ENCODE data around the gene LPIN1. TPM values are rescaled to one million over a fixed set of nuclear protein-coding genes. Genes with fewer than 3 reads are reported as not detected.
A peak's percentile ranks its signal among the peaks of the same experiment; 100 is the strongest.

LPIN1 gene
- total and polyA plus RNA-seq, 2 of the 8 experiments (the other 6 are each of a cell fraction or from before 2014, with no cell fraction given) = 4.3 to 9.8 TPM

DNA sequence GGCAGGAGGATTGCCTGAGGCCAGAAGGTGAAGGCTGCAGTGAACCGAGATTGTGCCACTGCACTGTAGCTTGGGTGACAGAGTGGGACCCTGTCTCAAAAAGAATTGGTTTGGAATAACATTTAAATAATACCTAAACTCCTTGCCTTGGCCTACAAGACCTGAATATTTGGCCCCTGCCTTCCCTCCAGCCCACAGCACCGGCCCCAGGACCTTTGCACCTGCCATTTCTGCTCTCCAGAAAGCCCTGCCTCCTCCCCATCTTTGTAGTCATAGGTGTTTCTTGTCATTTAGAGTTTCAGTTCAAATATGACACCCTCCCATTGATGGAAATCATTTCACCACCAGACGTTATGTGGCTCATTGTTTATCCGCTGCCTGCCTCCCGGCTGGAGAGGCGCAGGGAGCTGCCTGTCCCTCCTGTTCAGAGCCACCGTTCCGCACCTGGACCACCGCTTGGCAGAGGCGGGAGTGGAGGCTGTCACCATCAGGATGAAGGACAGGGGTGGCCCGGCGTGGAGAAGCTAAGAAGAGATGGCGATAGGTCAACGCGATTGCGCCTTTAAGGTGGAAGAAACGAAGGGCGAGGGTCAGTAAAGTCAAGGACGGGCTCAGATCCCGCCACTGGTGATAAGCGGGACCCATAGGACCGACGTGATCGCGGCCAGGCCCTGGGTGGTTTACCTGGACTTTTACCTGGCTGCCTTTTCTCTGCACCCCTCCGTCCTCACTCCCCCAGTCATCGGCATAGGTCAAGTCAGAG, 638 bp upstream of the LPIN1 start:
- POLR2A ChIA-PET (ENCODE audit: partially characterized antibody) = interaction anchor here (1.2 to 2.6 kb wide), 3 partner anchors 11 to 971 kb away, joined by 3 to 6 read pairs (median 5); partner anchors contain the start of gene TRIB2
- Histone ChIP-seq H3K18ac (ENCODE audit: extremely low read depth, low read length) (peak overlapping the region; percentile 88), H3K27ac (ENCODE audit: low read depth, low read length) (no peak overlapping the region)

More for the DNA sequence above, 638 bp upstream of the LPIN1 start:
- 66% methylated on average over 27 of the region's 27 CpGs; no CpG with 5 or more reads in 1 of the 2 experiments for WGBS, 2 experiments (ENCODE audit: extremely low coverage in 1 of 2, insufficient coverage in 1 of 2, insufficient read length in 1 of 2, insufficient replicate concordance in 2 of 2, low coverage in 1 of 2, low lambda C conversion rate in 2 of 2, missing lambda C conversion rate in 1 of 2)
- H3K79me2 ChIP-seq (ENCODE audit: control insufficient read depth in 1 of 2, insufficient read depth in 2 of 2, low read length in 2 of 2) = peaks cover 0 to 17% of the 10 kb centered on the region in 2 experiments; a peak in 2 of 4 replicates
- no peak overlapping the region for H4K8ac ChIP-seq (ENCODE audit: extremely low read depth, insufficient read depth, low read length)
- H3K36me3 ChIP-seq (ENCODE audit: control insufficient read depth in 2 of 4, insufficient read depth in 4 of 4, low read length in 3 of 4) = no peaks in the 10 kb centered on the region
- H3K23ac ChIP-seq (ENCODE audit: insufficient read length) = no peak overlapping the region
- CTCF ChIA-PET (ENCODE audit: partially characterized antibody) = interaction anchor here (0.6 to 10.4 kb wide), 16 partner anchors 11 to 62 kb away, joined by 3 to 217 read pairs (median 9); no protein-coding TSS in a partner anchor
- DNase-seq (ENCODE audit: low read depth in 1 of 2, low spot score in 2 of 2) = no peak
- peak overlapping the region; percentile 36 for H4K91ac ChIP-seq (replicated peaks; ENCODE audit: insufficient read length, low read length)
- H3K23me2 ChIP-seq (ENCODE audit: low read depth, low read length) = peaks cover 4% of the 10 kb centered on the region
- H3K56ac ChIP-seq (replicated peaks; ENCODE audit: insufficient read length, low read depth, low read length) = no peak overlapping the region
- peak overlapping the region; percentile 97; the same call in 1 of the 2 replicates for H2BK12ac ChIP-seq (ENCODE audit: low read depth, low read length)
- H3K4ac ChIP-seq (replicated peaks; ENCODE audit: insufficient read length, low read depth, low read length) = no peak overlapping the region
- H3K79me1 ChIP-seq (ENCODE audit: low read depth, low read length) = no peaks in the 10 kb centered on the region; the same call in 1 of the 2 replicates
- 0 out of 2 replicates have a peak overlapping the region, but pooled peaks have one; percentile 74 for H2BK15ac ChIP-seq (ENCODE audit: low read length)
- H3K14ac ChIP-seq (ENCODE audit: insufficient read length) = no peak overlapping the region
- no peak overlapping the region for H4K5ac ChIP-seq (ENCODE audit: insufficient read length, low read depth, low read length)
- H3K27me3 ChIP-seq (replicated peaks in 1 of 4; ENCODE audit: control insufficient read depth in 3 of 4, extremely low read depth in 1 of 4, insufficient read depth in 3 of 4, low read length in 3 of 4) = peaks cover 0 to 5% (median 0%) of the 10 kb centered on the region in 4 experiments; a peak in 2 of 7 replicates
- 0 out of 2 replicates have a peak overlapping the region, but pooled peaks have one; percentile 27 for H2AFZ ChIP-seq (ENCODE audit: low read length)
- H4K20me1 ChIP-seq (replicated peaks in 1 of 2; ENCODE audit: control insufficient read depth in 1 of 2, insufficient read depth in 2 of 2, low read length in 2 of 2) = peaks cover 0 to 2% of the 10 kb centered on the region in 2 experiments
- H2BK120ac ChIP-seq (replicated peaks; ENCODE audit: low read depth, low read length) = no peak overlapping the region
- H3K9me3 ChIP-seq (ENCODE audit: insufficient read depth in 2 of 2, low read depth in 1 of 2, low read length in 1 of 2) = no peaks in the 10 kb centered on the region
- TF ChIP-seq BRCA1 (IDR thresholded peaks at IDR 0.05; ENCODE audit: low read depth, low read length) (no peak), GABPA (IDR thresholded peaks at IDR 0.05; ENCODE audit: borderline replicate concordance, insufficient read depth, low read length) (no peak), RBBP5 (IDR thresholded peaks at IDR 0.05; ENCODE audit: borderline replicate concordance, low read depth, low read length) (no peak), BACH1 (IDR thresholded peaks at IDR 0.05; ENCODE audit: low read length) (no peak), CHD2 (IDR thresholded peaks at IDR 0.05; ENCODE audit: low read length) (no peak), ZNF274 (IDR thresholded peaks at IDR 0.05; ENCODE audit: borderline replicate concordance, extremely low read depth, low read length) (no peak), KDM1A (IDR thresholded peaks at IDR 0.05; ENCODE audit: borderline replicate concordance, low read length) (0 out of 2 replicates have a peak, but pooled peaks have one; percentile 28), NANOG (IDR thresholded peaks at IDR 0.05; ENCODE audit: insufficient read depth, low read depth, low read length, poor library complexity, severe bottlenecking) (no peak), JUN (IDR thresholded peaks at IDR 0.05; ENCODE audit: low read depth, low read length) (no peak), HDAC2 (IDR thresholded peaks at IDR 0.05; ENCODE audit: borderline replicate concordance in 1 of 2, low read depth in 2 of 2, low read length in 2 of 2) (peak in 1 of 2 experiments; percentile 42; a peak in 1 of 4 replicates)
- H3K9ac ChIP-seq (replicated peaks in 1 of 4; ENCODE audit: extremely low read depth in 1 of 4, low read depth in 3 of 4, low read length in 3 of 4) = no peak overlapping the region
- H2BK20ac ChIP-seq (ENCODE audit: low read length) = peak overlapping the region; percentile 9; the same call in 1 of the 2 replicates
- H3K4me1 ChIP-seq (replicated peaks in 1 of 4; ENCODE audit: control insufficient read depth in 3 of 4, insufficient read depth in 4 of 4, low read length in 3 of 4) = peaks cover 6 to 38% (median 23%) of the 10 kb centered on the region in 4 experiments
- H3K4me3 ChIP-seq (ENCODE audit: extremely low read depth in 1 of 4, insufficient read depth in 2 of 4, low read depth in 3 of 4, low read length in 4 of 4) = peak overlapping the region in 2 of 4 experiments; percentile 15 to 51; a peak in 3 of 8 replicates
- H2AK5ac ChIP-seq (ENCODE audit: low read depth, low read length) = 0 out of 2 replicates have a peak overlapping the region, but pooled peaks have one; percentile 8
- no peak for FAIRE-seq
- H2BK5ac ChIP-seq (ENCODE audit: low read depth, low read length) = peak overlapping the region; percentile 85; the same call in 1 of the 2 replicates
- peak overlapping the region; percentile 66 to 80 for H3K4me2 ChIP-seq (ENCODE audit: insufficient read depth in 1 of 2, low read depth in 2 of 2, low read length in 2 of 2)

Data from H1 (cell line).